Measurements from ENCODE around the gene CYFIP1.

DNA sequence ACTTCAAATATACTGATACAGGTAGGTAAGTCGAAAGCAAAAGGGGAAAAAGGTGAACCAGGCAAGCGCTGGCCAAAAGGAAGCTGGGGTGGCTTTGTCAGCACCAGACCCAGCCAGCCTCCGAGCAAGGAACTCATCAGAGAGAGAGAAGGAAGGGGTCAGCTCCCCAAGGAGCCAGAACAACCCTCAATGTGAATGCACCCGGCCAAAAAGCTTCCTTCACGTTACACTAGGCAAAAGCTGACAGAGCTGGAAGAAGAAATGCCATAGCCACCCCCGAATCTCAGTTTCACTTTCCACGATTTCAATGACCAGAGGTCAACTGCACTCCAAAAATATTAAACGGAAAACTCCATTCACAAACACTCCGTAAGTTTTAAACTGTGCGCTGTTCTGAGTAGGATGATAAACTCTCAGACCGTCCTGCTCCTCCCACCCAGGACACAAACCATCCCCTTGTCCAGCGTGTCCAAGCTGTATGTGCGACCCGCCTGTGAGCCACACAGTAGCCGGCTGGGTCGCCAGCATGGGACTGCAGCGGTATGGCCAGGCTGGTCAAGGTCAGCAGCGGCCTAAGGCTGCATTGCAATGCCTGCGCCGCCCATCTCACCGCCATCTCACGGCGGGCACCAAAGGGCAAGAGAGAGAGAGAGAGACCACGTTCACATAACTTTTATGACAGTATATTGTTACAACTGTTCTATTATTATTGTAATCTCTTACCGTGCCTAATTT lies 29.7 kb downstream of the CYFIP1 start:
- TF ChIP-seq, protein P1, sequence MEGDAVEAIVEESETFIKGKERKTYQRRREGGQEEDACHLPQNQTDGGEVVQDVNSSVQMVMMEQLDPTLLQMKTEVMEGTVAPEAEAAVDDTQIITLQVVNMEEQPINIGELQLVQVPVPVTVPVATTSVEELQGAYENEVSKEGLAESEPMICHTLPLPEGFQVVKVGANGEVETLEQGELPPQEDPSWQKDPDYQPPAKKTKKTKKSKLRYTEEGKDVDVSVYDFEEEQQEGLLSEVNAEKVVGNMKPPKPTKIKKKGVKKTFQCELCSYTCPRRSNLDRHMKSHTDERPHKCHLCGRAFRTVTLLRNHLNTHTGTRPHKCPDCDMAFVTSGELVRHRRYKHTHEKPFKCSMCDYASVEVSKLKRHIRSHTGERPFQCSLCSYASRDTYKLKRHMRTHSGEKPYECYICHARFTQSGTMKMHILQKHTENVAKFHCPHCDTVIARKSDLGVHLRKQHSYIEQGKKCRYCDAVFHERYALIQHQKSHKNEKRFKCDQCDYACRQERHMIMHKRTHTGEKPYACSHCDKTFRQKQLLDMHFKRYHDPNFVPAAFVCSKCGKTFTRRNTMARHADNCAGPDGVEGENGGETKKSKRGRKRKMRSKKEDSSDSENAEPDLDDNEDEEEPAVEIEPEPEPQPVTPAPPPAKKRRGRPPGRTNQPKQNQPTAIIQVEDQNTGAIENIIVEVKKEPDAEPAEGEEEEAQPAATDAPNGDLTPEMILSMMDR (conservative IDR thresholded peaks at IDR 0.05; ENCODE audit: low read depth, low read length) = no peak
- TF ChIP-seq EZH2 (IDR thresholded peaks at IDR 0.05; ENCODE audit: low read length, unreplicated experiment) = no peak

Measured in PC-3 (cell line).